HG03280 (cell line): ENCODE data around the gene ALDH1L1.

Source experiments
- ATAC-seq: cut with Tn5 transposase; IDR thresholded peaks from one replicate; pipeline ENCODE4 v1.9.1; 2021; ENCODE audit warnings: mild to moderate bottlenecking, moderate library complexity; ENCODE audit not compliant: unreplicated experiment

The ALDH1L1 gene

DNA sequence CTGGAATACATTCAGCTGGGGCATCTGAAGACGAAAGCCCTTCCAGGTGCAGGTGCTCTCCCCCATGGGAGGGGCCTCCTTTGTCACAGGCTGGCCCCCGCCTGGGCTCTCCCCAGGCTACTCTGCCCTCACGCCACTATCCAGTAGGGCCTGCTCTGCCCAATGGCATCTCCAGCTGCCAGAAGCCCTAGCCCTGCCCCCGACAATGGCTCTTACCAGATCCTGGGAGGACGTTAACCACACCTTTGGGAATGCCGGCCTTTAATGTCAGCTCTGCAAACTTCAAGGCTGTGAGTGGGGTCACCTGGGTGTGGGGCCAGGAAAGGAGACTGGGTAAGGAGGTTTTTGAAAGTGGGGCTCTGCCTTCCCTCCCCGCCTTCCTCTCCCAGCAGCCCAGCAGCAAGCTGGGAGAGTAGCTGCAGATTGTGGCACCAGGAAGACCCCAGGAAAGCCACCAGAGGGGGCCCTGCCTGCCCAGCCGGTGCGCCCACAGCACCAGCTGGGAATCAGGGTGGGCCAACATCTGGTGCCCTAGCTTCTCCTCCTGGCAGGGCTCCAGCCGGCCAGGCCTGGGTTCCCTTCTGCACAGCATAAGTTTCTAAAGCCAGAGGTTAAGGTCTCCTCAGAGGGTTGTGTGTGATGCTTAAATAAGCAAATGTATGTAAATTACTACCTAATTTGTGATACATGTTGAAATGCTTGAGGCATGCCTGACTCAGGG is 56.1 kb downstream of the ALDH1L1 start:
- no peak for ATAC-seq

GRCh38 chr3:126121632-126122031 is 58.8 kb downstream of the ALDH1L1 start:
- no peak for ATAC-seq

DNA sequence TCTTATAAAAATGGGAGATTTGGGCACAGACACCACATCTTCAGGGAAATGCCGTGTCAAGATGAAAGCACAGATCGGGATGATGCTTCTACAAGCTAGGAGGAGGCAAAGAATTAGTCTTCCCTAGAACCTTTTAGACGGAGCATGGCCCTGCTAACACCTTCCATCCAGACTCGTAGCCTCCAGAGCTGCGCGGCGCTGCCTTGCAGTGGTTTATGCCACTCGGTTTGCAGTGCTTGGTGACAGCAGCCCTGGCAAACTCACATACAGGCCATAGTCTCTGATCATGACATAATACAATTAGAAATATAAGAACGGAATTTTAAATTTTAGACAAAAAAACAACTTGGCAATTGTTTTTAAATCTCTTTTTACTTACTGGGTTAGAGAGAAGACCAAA is 59.3 kb downstream of the ALDH1L1 start:
- no peak for ATAC-seq

DNA sequence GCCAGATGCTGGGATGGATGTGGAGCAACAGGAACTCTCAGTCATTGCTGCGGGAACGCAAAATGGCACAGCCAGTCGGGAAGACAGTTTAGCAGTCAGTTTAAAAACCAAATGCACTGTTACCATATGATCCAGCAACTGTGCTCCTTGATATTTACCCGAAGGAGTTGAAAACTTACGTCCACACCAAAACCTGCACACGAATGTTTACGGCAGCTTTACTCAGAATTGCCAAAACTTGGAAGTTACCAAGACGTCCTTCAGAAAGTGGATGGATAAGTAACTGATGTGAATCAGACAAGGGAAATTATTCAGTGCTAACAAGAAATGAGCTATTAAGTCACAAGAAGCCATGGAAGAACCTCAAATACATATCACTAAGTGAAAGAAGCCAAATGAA is 60.4 kb downstream of the ALDH1L1 start:
- no peak for ATAC-seq

DNA sequence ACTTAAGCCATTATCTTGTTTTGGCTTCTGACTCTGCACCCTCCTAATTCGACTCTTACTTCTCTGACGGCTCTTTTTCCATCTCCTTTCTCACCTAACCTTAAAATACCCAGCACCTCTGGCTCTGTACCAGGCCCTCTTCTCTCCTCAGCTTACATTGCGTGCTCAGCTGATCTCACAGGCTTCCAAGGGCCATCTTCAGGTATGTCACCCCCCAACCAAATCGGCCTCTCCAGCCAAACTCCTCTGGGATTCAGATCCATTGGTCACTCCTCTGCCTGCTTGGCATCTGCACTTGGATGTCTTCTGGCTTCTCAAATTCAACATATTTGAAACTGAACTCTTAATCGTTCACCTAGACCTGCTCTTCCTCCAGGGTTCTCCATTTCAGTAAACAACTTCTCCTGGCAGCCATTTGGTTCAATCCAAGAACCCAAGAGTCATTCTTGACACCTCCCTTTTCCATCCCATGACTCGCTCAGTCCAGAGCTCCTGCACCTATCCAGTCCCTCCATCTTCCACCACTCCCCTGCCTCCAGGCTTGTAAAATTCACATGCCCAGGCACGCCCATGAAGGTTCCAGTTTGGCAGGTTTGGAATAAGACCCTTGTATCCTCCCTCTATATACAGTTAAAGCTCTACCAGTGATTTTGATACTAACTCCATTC is 61.2 kb downstream of the ALDH1L1 start:
- ATAC-seq, result no peak

GRCh38 chr3:126118591-126118990 is 61.8 kb downstream of the ALDH1L1 start:
- no peak for ATAC-seq

- ATAC-seq, result no peak
These were observed 62.6 kb downstream of the ALDH1L1 start for GRCh38 chr3:126117786-126118185.

DNA sequence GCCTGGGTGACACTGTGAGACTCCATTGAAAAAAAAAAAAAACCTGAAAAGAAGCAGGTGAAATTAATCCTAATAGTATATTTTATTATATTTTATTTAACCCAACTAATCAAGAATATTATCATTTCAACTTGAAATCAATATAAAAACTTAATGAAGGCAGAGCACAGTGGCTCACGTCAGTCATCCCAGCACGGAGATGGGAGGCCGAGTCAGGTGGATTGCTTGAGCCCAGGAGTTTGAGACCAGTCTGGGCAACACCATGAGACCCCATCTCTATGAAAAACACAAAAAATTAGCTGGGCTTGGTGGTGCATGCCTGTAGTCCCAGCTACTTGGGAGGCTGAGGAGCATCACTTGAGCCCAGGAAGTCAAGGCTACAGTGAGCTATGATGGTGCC is 63.2 kb downstream of the ALDH1L1 start:
- no peak for ATAC-seq

DNA sequence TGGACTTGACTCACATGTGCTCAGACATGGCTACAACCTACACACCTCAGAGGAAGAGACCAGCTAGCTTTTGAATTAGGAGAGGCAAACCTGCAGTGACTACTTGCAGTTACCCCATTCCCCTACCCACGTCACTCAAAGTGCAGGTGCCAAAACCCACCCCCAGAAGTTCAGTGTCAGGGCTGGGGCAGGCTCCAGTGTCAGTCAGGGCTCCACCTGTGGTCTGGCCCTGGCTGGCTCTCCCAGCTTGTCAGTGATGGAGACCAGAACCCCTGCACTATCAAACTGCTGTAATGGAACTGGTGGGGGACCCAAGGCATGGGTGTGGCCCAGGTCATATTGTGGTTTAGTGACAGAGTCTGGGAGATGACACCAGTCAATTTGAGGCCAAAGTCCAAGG is 63.9 kb downstream of the ALDH1L1 start:
- ATAC-seq, result no peak

DNA sequence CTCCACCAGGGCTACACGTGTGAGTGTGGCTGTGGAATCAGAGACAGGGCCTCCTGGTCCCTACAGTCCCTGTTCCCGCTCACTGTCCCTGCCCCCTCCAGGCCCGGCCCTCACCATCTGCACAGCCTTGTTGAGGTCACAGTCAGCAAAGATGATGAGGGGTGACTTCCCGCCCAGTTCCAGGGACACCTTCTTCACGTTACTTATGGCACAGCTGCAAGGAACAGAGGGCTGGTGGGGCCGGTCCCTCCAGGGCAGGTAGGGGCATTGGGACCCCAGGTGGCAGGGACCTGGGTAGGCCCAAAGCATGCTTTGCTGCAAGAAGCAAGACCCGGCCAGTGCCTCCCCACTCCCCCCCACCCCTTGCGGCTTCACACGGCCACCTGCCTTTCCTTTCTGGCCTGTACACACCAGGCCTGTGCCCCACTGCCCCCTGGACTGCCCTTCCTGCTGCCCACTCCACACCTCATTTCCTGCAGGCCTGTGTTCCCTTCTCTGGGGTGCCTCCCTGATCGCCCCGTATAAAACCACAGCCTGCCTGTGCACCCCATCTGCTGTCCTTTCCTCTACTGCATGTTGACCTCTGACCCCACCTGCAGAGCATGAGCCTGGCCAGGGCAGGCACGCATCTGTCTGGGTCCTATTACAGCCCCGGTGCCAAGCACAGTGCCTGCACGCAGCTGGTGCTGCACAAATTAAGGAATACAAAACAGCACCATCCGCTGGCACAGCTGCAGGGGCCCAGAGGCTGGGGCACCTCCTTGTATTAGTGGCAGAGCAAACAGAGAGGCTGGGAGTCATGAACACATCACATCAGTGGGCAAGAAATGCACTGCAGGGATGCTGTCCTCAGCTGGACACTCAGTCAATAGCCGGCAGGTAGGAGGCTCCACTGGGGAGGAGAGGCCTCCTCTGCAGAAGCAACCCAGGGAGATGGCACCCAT is 65.7 kb downstream of the ALDH1L1 start:
- no peak for ATAC-seq

GRCh38 chr3:126113733-126114442 is 66.5 kb downstream of the ALDH1L1 start:
- no peak for ATAC-seq

DNA sequence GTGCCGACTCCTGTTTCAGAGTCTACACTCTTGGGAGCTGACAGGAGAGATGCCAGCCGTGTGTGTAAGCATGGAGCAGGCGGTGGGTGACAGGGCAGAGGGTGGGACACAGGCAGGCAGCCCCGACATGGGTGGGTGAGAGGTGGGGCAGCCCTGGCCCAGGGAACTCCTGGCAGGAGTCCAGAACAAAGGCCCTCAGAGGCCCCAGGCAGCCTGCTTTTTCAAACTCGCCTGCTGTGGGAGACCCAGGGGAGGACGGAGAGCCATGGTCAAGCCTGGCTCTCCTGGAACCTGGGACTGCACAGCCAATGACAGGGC is 67.2 kb downstream of the ALDH1L1 start:
- ATAC-seq, result no peak

GRCh38 chr3:126112531-126113237 is 67.7 kb downstream of the ALDH1L1 start:
- ATAC-seq, result no peak

GRCh38 chr3:126111566-126112475 is 68.6 kb downstream of the ALDH1L1 start:
- ATAC-seq, result no peak

DNA sequence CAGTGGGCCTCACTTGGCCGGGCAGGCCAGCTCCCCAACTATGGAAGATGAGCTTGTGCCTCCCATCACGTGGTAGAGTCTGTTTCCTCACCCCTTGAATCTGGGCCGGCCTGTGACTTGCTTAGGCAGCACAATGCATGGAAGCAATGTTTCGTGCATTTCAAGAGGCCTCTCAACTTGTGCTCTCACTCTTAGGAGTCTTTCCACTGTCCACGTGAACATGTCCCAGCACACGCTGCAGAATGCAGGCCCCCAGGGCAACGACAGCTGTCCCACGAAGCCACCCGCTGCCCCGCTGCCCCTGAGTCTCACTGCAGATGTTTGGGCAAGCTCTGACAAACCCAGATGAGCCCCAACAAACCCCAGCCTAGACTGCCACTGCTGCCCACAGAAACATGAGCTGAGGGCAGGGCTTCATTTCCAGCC is 69.2 kb downstream of the ALDH1L1 start:
- ATAC-seq, result no peak

DNA sequence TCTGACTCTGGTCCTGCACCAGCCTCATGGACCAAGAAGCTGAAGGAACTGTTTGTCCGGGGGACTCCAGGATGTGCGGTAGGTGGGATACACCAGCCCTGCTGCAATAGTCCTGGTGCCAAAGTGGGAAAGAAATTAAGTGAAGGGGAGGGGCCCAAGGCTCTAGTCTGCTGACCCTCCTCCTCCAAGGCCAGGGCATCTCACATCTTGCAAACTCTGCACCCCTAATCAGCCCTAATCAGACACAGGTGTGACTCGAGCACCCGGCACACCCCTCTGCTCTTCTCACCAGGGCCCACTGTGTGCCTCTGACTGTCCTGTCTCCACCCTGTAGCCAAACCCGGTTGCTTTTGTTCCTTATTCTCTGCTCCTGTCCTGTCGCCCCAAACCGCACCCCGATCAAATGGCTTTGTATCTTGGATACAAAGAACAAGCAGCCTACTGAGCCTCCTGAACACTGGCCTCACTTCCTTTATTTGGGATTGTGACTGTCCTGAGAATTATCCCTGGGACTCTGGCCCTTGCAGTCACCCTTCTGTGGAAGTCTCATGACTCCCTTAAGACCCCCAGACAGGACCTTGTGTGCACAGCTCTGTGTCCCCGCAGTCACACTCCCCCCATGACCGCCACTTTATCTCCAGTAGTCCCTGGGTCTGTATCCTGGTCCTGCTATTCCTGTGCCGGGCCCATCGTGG is 69.8 kb downstream of the ALDH1L1 start:
- no peak for ATAC-seq

DNA sequence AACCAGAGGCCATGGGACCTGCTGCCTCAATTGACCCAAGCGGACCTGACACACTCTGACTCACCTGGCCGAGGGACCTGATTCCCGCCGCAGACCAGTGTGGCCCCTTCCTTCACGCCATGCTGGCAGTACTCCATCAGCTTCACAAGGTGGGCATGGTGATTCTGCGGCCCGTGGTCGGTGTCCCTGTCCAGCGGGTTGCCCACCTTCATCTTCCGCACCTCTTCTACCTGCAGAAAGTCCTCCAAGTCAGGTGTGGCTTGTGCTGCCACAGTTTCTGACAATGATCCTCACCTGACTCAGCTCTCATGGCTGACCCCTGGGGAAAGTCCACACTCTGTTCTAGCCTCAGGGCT is 70.5 kb downstream of the ALDH1L1 start:
- no peak for ATAC-seq

GRCh38 chr3:126109146-126109879 is 71.1 kb downstream of the ALDH1L1 start:
- no peak for ATAC-seq
